HUES64 (cell line): ENCODE results near the gene ZNF189.

Experiments
- H3K27ac ChIP-seq: 2 replicates; pipeline ENCODE4 v1.7.0; 2013; ENCODE audit warnings: low read depth, low read length, inconsistent platforms
- H3K27me3 ChIP-seq: 2 replicates; pipeline ENCODE4 v1.6.1; 2013; ENCODE audit warnings: mild to moderate bottlenecking, low read length; ENCODE audit not compliant: insufficient read depth
- H3K36me3 ChIP-seq: 2 replicates; pipeline ENCODE4 v1.6.1; 2013; ENCODE audit warnings: mild to moderate bottlenecking, low read length; ENCODE audit not compliant: insufficient read depth
- H3K4me1 ChIP-seq: 2 replicates; pipeline ENCODE4 v1.6.1; 2013; ENCODE audit warnings: mild to moderate bottlenecking, low read length, moderate library complexity; ENCODE audit not compliant: insufficient read depth
- H3K4me3 ChIP-seq: 2 replicates; pipeline ENCODE4 v1.5.1; 2013; ENCODE audit warnings: mild to moderate bottlenecking, low read length, moderate library complexity
- H3K9ac ChIP-seq: 2 replicates; pipeline ENCODE4 v1.6.1; 2013; ENCODE audit warnings: mild to moderate bottlenecking, low read depth, low read length
- H3K9me3 ChIP-seq: 2 replicates; pipeline ENCODE4 v1.6.1; 2013; ENCODE audit warnings: low read depth, low read length; ENCODE audit not compliant: insufficient read depth
- WGBS: fragments of 150-250, 120-280 bp; methylation state at CpG from one replicate; pipeline ENCODE4 v1.1.7; 2013; ENCODE audit warnings: missing lambda C conversion rate; 5-methylcytosine and 5-hydroxymethylcytosine counted together

ZNF189 gene

GRCh38 chr9:101455656-101456240 is 57.1 kb downstream of the ZNF189 start:
- H3K9me3 ChIP-seq, result 0 out of 2 replicates have a peak, but pooled peaks cover 3% of the 10 kb centered on the region
- 91% methylated on average over 2 of the region's 2 CpGs for WGBS
- H3K4me1 ChIP-seq, result peaks cover 19% of the 10 kb centered on the region
- H3K27ac ChIP-seq, result no peak overlapping the region
- no peaks in the 10 kb centered on the region for H3K36me3 ChIP-seq
- H3K9ac ChIP-seq, result no peak overlapping the region
- no peaks in the 10 kb centered on the region for H3K27me3 ChIP-seq
- H3K4me3 ChIP-seq, result no peak overlapping the region

GRCh38 chr9:101457003-101457402 is 58.4 kb downstream of the ZNF189 start:
- H3K9me3 ChIP-seq, result 0 out of 2 replicates have a peak, but pooled peaks cover 3% of the 10 kb centered on the region
- H3K36me3 ChIP-seq, result no peaks in the 10 kb centered on the region
- no peaks in the 10 kb centered on the region for H3K27me3 ChIP-seq
- H3K9ac ChIP-seq, result no peak overlapping the region
- peaks cover 26% of the 10 kb centered on the region for H3K4me1 ChIP-seq
- 21% methylated on average over 3 of the region's 3 CpGs for WGBS
- H3K4me3 ChIP-seq, result no peak overlapping the region
- no peak overlapping the region for H3K27ac ChIP-seq

GRCh38 chr9:101458963-101459631 is 60.4 kb downstream of the ZNF189 start:
- 46% methylated on average over 9 of the region's 9 CpGs for WGBS
- Histone ChIP-seq H3K4me1 (peaks cover 38% of the 10 kb centered on the region), H3K9me3 (no peaks in the 10 kb centered on the region), H3K36me3 (no peaks in the 10 kb centered on the region), H3K27me3 (no peaks in the 10 kb centered on the region), H3K9ac (no peak overlapping the region), H3K4me3 (no peak overlapping the region), H3K27ac (no peak overlapping the region)
